ENCODE results near the gene KREMEN1.

Gene KREMEN1

DNA sequence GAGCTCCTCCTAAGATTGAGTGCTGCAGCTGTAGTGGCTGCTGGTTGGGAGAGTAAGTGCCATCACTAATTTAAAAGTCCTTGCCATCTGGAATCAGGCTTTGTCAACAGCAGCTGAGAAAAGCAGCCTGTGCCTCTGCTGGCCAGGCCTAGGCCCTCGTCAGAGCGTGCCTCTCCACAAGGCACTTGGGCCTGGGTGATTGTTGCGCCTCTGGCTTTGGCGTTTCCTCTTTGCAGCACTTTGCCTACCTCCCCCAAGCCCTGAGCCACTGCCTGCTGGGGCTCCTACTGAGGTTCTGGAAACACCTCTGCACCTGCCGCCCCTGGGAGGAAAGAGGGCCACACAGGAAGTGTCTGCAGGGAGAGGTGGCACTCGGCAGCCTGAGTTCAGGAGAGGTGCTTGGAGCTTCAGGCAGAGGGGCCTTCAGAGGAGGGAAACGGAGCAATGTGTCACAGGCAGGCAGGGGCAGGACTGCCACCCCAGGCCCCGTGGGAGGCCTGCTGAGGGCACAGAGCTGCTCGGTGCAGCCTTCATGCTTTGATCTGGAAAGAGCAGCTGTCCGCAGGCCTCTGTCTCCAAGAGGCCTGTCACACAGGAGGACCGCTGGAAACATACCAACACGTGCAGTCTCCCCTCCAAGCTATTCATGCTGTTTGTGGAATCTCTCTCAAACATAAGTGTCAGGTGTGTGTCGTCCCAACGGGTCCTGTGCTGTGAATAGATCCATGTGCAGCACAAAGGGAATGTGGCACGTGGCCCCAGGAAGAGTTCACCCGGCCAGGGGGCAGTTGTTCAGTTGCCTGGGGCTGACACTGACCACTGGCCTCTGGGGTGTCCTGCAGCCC lies 71.3 kb downstream of the KREMEN1 start:
- no peak for TF ChIP-seq FOXP2 (optimal IDR thresholded peaks at IDR 0.05; ENCODE audit: control extremely low read depth, extremely low read length, insufficient read depth)
- TF ChIP-seq POLR2AphosphoS5 (IDR thresholded peaks at IDR 0.05; ENCODE audit: borderline replicate concordance, low read depth, low read length), result no peak
- no peak for TF ChIP-seq EZH2 (IDR thresholded peaks at IDR 0.05)
- H3K27ac ChIP-seq, result no peak overlapping the region
- H3K9me3 ChIP-seq (ENCODE audit: low read depth, low read length), result no peaks in the 10 kb centered on the region
- H3K36me3 ChIP-seq (ENCODE audit: insufficient read depth, low read length), result no peaks in the 10 kb centered on the region; the same call in 1 of the 2 replicates
- no peak overlapping the region for H3K4me3 ChIP-seq
- no peak overlapping the region for H3K9ac ChIP-seq (ENCODE audit: insufficient read length)
- no peak for DNase-seq (ENCODE audit: low read depth, low spot score)

DNA sequence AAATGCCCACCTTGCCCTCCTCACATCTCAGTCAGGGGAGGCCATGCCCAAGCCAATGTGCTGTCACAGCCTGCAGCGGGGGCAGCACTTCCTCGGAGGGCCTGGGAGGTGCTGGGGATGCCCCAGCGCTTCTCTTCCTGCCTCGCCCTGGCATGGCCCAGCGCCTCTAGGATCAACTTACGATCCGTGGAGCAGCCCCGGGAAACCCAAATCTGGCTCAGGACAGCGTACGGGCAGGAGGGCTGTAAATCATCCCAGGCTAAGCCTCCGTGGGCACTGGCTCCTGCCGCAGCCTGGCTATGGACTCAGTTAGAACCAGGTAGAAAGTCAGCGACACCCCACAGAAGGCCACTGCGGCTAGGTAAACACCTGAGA lies 71.9 kb downstream of the KREMEN1 start:
- Histone ChIP-seq H3K9me3 (ENCODE audit: low read depth, low read length) (no peaks in the 10 kb centered on the region), H3K9ac (ENCODE audit: insufficient read length) (no peak overlapping the region), H3K36me3 (ENCODE audit: insufficient read depth, low read length) (no peaks in the 10 kb centered on the region; the same call in 1 of the 2 replicates), H3K27ac (no peak overlapping the region), H3K4me3 (no peak overlapping the region)
- TF ChIP-seq POLR2AphosphoS5 (IDR thresholded peaks at IDR 0.05; ENCODE audit: borderline replicate concordance, low read depth, low read length) (no peak), EZH2 (IDR thresholded peaks at IDR 0.05) (no peak), FOXP2 (optimal IDR thresholded peaks at IDR 0.05; ENCODE audit: control extremely low read depth, extremely low read length, insufficient read depth) (no peak)
- no peak for DNase-seq (ENCODE audit: low read depth, low spot score)

DNA sequence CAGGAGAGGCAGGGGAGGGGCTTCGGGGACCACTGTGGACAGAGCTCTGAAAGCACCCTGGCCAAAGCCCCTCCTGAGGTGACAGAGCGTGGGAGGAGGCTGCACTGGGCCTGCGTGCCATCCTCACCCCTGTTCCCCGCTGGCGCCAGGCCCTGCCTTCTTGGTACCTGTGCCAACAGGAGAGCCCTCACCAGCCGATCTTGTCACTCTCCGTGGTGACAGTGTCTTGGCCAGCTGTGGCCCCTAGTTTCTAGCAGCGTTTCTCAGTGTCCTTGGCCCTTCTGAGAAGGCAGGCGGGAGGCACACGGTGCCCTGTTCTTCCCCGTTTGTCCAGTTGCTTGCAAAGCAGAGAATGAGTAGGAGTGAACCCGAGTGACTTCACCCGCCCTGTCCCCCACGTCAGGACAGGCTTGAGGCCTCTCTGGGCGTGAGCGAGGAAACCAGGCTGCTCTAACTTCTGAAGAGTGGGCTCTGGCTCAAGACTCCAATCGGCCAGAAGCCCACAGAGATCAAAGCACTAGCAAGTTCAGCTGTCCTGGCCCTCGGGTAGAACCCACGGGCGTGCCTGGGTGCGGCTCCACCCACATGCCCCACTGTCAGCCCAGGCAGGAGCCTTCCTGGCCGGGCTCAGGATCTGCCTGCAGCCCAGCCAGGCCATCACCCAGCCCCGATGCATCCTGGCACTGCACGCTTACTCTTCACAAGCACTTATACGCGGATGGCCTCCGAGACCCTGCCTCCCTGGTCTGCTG lies 72.7 kb downstream of the KREMEN1 start:
- Histone ChIP-seq H3K9me3 (ENCODE audit: low read depth, low read length) (no peaks in the 10 kb centered on the region), H3K36me3 (ENCODE audit: insufficient read depth, low read length) (no peaks in the 10 kb centered on the region; the same call in 1 of the 2 replicates), H3K4me3 (no peak overlapping the region), H3K27ac (no peak overlapping the region), H3K9ac (ENCODE audit: insufficient read length) (no peak overlapping the region)
- DNase-seq (ENCODE audit: low read depth, low spot score), result no peak
- TF ChIP-seq FOXP2 (optimal IDR thresholded peaks at IDR 0.05; ENCODE audit: control extremely low read depth, extremely low read length, insufficient read depth) (no peak), POLR2AphosphoS5 (IDR thresholded peaks at IDR 0.05; ENCODE audit: borderline replicate concordance, low read depth, low read length) (no peak), EZH2 (IDR thresholded peaks at IDR 0.05) (no peak)

DNA sequence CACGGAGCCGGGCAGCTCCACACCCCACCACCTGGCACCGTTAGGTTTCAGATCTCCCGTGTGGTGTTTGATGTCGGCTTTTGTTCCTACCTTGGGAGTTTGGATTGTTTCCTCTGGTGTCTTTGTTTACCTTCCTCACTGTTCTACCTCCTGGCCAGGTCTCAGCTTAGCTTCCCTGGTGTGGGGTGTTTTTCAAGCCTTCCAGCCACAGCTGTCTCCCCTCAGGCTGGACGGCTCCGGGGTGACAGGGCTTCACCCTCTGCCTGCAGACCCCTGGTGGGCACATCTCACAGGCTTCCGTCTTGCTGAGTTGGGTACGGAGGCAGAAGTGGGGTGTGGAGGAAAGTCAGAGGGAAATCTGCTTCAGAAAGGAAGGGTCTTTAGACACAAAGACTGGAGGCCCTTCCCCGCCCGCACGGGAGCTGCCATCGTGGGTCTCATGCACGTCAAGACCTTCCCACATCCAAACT lies 73.3 kb downstream of the KREMEN1 start:
- TF ChIP-seq POLR2AphosphoS5 (IDR thresholded peaks at IDR 0.05; ENCODE audit: borderline replicate concordance, low read depth, low read length), result no peak
- TF ChIP-seq EZH2 (IDR thresholded peaks at IDR 0.05), result no peak
- no peak for TF ChIP-seq FOXP2 (optimal IDR thresholded peaks at IDR 0.05; ENCODE audit: control extremely low read depth, extremely low read length, insufficient read depth)
- Histone ChIP-seq H3K36me3 (ENCODE audit: insufficient read depth, low read length) (no peaks in the 10 kb centered on the region), H3K9ac (ENCODE audit: insufficient read length) (no peak overlapping the region), H3K9me3 (ENCODE audit: low read depth, low read length) (no peaks in the 10 kb centered on the region), H3K27ac (no peak overlapping the region), H3K4me3 (no peak overlapping the region)
- no peak for DNase-seq (ENCODE audit: low read depth, low spot score)

DNA sequence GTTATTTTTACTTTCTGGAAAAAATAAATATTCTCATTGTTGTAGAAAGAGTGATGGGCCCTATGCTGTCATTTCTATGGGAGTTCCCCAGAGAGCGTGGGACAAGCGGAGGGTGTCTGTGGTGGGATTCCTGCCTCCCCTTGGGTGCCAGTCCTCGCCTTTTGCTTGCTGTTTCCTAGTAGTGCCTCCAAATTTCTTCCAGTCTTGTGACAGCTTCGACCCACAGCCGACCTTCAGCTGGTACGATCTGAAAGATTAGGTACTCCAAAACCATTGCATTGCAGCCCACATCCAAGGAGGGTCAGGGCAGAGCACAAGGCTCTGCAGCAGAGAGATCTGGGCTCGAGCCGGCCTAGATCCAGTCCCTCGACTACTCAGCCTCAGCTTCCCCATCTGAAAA lies 73.9 kb downstream of the KREMEN1 start:
- no peak overlapping the region for H3K9ac ChIP-seq (ENCODE audit: insufficient read length)
- H3K27ac ChIP-seq, result no peak overlapping the region
- no peaks in the 10 kb centered on the region for H3K9me3 ChIP-seq (ENCODE audit: low read depth, low read length)
- no peak for DNase-seq (ENCODE audit: low read depth, low spot score)
- TF ChIP-seq FOXP2 (optimal IDR thresholded peaks at IDR 0.05; ENCODE audit: control extremely low read depth, extremely low read length, insufficient read depth), result no peak
- no peak for TF ChIP-seq EZH2 (IDR thresholded peaks at IDR 0.05)
- TF ChIP-seq POLR2AphosphoS5 (IDR thresholded peaks at IDR 0.05; ENCODE audit: borderline replicate concordance, low read depth, low read length), result no peak
- no peaks in the 10 kb centered on the region for H3K36me3 ChIP-seq (ENCODE audit: insufficient read depth, low read length)
- H3K4me3 ChIP-seq, result no peak overlapping the region

DNA sequence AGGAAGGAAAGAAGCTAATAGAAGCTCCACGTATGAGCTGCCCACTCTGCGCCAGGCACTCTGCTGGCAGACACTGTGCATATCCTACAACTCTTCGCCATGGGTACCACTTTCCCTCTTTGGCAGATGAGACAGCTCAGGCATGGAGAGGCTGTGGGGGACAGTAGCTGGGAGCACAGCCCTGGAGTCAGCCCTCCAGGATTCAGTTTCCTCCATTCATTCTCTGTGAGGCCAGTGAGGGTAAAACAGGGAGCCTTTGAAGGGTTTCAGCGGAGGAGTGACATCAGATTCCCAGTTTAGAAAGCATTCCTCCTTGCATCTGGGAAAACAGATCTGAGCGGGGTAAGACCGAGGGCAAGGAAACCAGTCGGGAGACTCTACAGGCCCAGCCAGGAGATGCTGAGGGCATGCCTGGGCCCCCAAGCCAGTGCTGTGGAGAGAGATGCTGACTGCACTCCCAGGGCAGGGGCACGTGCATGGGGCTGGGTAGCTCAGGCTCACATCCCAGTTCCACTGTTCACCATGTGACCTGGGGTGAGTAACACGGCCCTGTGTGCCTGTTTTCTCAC lies 74.6 kb downstream of the KREMEN1 start:
- Histone ChIP-seq H3K36me3 (ENCODE audit: insufficient read depth, low read length) (no peaks in the 10 kb centered on the region), H3K9ac (ENCODE audit: insufficient read length) (no peak overlapping the region), H3K27ac (no peak overlapping the region), H3K9me3 (ENCODE audit: low read depth, low read length) (no peaks in the 10 kb centered on the region), H3K4me3 (no peak overlapping the region)
- no peak for TF ChIP-seq EZH2 (IDR thresholded peaks at IDR 0.05)
- TF ChIP-seq POLR2AphosphoS5 (IDR thresholded peaks at IDR 0.05; ENCODE audit: borderline replicate concordance, low read depth, low read length), result no peak
- TF ChIP-seq FOXP2 (optimal IDR thresholded peaks at IDR 0.05; ENCODE audit: control extremely low read depth, extremely low read length, insufficient read depth), result no peak
- no peak for DNase-seq (ENCODE audit: low read depth, low spot score)

DNA sequence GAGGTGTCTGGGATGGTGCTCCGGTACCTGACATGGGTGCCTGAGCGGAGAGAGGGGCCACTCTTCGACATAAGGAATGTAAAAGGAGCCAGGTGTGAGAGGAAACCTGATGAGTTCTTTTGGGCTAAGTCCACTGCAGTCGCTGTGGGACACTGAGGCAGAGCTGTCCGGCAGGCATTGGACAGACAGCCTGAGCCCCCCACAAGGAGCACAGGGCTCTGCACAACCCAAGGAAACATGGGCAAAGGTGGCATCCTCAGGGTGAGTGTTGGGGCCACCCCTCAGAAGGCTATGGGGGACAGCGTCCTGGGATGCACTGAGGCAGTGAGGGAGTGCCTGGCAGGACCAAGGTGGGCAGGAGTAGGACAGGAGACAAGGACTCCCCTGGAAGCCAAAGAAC lies 75.2 kb downstream of the KREMEN1 start:
- Histone ChIP-seq H3K9ac (ENCODE audit: insufficient read length) (no peak overlapping the region), H3K9me3 (ENCODE audit: low read depth, low read length) (no peaks in the 10 kb centered on the region), H3K36me3 (ENCODE audit: insufficient read depth, low read length) (no peaks in the 10 kb centered on the region), H3K4me3 (no peak overlapping the region), H3K27ac (no peak overlapping the region)
- no peak for DNase-seq (ENCODE audit: low read depth, low spot score)
- no peak for TF ChIP-seq FOXP2 (optimal IDR thresholded peaks at IDR 0.05; ENCODE audit: control extremely low read depth, extremely low read length, insufficient read depth)
- no peak for TF ChIP-seq EZH2 (IDR thresholded peaks at IDR 0.05)
- TF ChIP-seq POLR2AphosphoS5 (IDR thresholded peaks at IDR 0.05; ENCODE audit: borderline replicate concordance, low read depth, low read length), result no peak

DNA sequence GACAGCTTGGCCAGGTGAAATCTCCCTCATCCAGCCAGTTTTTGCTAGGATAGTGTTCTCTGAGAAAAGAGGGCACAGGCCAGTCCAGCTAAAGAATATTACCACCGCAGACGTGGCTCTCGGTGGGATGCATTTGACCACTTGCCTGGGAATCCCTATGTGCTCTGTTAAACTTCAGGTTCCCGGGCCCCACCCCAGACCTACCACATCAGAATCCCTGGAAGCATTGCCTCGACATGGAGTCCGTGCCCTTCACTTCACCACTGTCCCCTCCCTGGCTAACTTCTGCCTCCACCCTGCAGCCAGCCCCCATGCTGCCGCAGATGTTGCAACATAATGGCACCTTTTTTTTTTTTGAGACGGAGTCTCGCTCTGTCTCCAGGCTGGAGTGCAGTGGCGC lies 76.0 kb downstream of the KREMEN1 start:
- no peak for TF ChIP-seq EZH2 (IDR thresholded peaks at IDR 0.05)
- no peak for TF ChIP-seq FOXP2 (optimal IDR thresholded peaks at IDR 0.05; ENCODE audit: control extremely low read depth, extremely low read length, insufficient read depth)
- Histone ChIP-seq H3K4me3 (no peak overlapping the region), H3K36me3 (ENCODE audit: insufficient read depth, low read length) (no peaks in the 10 kb centered on the region), H3K9ac (ENCODE audit: insufficient read length) (no peak overlapping the region), H3K27ac (no peak overlapping the region), H3K9me3 (ENCODE audit: low read depth, low read length) (no peaks in the 10 kb centered on the region)
- no peak for DNase-seq (ENCODE audit: low read depth, low spot score)

Data from SK-N-MC (cell line).